Measurements from ENCODE around the gene UBA5.

The UBA5 gene

GRCh38 chr3:132721479-132722164 is 61.5 kb downstream of the UBA5 start:
- DNase-seq, result no peak

GRCh38 chr3:132722165-132723023 is 62.3 kb downstream of the UBA5 start, which contains the start of gene NPHP3:
TSS of gene NPHP3 (minus strand) at chr3:132722409. CDS start at chr3:132722355, 54 bp downstream.
- DNase-seq, result peak; percentile 93

- DNase-seq, result no peak
Measured at GRCh38 chr3:132723024-132723950, 63.2 kb downstream of the UBA5 start.

- DNase-seq, result no peak
Measured at GRCh38 chr3:132726341-132726823, 66.3 kb downstream of the UBA5 start.
